Measurements from ENCODE around the gene PNMA8A. TPM values are rescaled to one million over a fixed set of nuclear protein-coding genes. Genes with fewer than 3 reads are reported as not detected.

The PNMA8A gene
- total and polyA plus RNA-seq, 7 donors, result 1.5 to 8.4 (median 5.3) TPM; not detected in 2

DNA sequence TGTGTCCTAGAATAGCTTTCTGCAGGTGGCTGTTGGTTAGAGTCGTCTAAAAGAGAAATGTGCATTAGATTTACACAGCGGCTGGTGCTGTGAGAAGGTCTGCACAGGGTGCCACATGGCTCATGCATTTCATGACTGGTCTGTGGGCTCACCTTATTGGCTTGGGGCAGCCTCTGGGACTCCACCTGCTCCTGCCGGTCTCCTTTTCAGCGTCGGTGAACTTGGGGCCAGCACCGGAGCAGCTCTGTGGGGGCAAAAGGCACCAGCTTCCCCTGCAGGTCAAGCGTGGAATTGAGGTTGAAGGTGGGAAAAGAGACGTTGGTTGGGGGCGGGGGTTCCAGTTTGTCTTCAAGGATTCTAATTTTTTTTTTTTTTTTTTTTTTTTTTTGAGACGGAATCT lies 39.5 kb downstream of the PNMA8A start:
- TF ChIP-seq POLR2AphosphoS5 (IDR thresholded peaks at IDR 0.05), result no peak
- no peak for TF ChIP-seq POLR2A (IDR thresholded peaks at IDR 0.05)
- DNase-seq, result no peak
- no peaks in the 10 kb centered on the region for H3K9me3 ChIP-seq
- intact Hi-C loops (cut with DNase I), result no loop called here
- no peak overlapping the region for H3K4me3 ChIP-seq
- peaks cover 0 to 13% (median 6%) of the 10 kb centered on the region in 4 donors for H3K4me1 ChIP-seq
- WGBS, 2 donors, result 26 to 42% methylated on average over 10 of the region's 10 CpGs
- peaks cover 0 to 42% (median 16%) of the 10 kb centered on the region in 3 donors for H3K27me3 ChIP-seq
- H3K27ac ChIP-seq, result no peak overlapping the region
- no peaks in the 10 kb centered on the region for H3K36me3 ChIP-seq

DNA sequence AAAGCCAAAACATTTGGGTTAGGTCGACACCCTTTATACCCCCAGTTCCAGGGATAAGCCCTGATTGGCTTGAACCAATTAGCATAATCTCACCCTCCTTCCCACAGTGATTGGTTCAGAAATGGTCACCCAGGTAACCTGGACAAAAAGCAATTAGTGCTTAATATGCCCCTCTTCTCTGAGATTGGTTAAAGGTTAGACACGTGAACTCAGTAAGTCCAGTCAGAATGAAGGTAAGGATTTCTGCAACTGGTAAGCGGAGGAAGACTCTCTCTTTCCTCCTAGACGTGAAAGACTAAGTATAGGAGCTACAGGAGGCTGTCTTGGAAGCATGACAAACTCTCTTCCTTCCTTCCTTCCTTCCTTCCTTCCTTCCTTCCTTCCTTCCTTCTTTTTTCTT lies 41.4 kb downstream of the PNMA8A start:
- H3K36me3 ChIP-seq, result no peaks in the 10 kb centered on the region
- intact Hi-C loops (cut with DNase I), result no loop called here
- WGBS, 2 donors, result 59 to 70% methylated on average over 4 of the region's 4 CpGs

DNA sequence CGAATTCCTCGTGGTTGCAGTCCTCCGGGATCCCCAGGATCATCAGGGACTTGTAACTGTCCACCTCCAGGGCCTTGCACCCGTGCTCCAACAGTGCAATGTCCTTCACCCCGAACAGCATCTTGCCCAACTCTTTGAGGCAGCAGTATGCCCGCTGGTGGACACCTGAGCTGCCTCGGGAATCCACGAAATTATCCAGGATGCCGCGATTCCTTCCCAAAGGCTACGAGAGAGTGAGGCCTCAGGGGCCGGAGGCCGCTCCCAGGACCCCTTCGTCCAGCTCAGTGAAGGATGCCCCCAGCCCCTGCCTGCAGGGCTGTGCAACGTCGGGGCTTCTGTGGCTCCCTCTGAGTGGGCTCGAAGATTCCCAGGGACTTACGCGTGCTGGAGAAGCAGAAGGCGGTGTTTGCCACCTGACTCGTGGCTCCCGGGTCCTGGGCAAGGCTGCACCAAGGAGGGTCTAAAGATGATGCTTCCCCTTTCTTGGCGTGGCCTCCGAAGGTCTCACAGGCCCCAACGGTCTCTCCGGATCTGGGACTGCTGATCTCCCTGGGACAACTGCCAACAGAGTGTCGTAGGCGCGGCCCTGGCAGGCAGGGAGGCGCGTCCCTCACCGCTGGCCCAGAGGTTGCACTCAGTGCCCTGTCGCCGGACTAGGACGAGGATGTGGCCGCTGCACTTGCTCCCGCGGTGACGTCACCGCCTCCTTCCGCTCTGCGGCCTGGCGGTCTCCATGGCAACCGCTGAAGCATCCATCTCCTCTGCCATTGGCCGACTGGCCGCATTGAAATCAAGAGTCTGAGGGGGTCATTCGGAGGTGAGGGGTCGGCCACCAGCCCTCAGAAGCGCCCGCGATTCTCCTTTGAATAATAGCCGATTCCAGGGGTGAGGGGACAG lies 42.9 kb downstream of the PNMA8A start, which contains the start of gene PNMA8C:
Gene PNMA8C (minus strand): TSS at position 698 of the 897 bp plus-strand sequence. CDS start 577 bp downstream, at position 121.
- Histone ChIP-seq H3K27ac (peak within 1 kb of the TSS in 1 of 4 donors; percentile 9), H3K27me3 (peaks cover 0 to 56% (median 26%) of the 10 kb centered on the region in 3 donors), H3K36me3 (no peaks in the 10 kb centered on the region), H3K4me3 (peak within 1 kb of the TSS in 3 of 4 donors; percentile 6 to 38 (median 31)), H3K4me1 (peaks cover 0 to 24% (median 15%) of the 10 kb centered on the region in 4 donors), H3K9me3 (no peaks in the 10 kb centered on the region)
- intact Hi-C loops (cut with DNase I), result no loop called here
- TF ChIP-seq POLR2A (IDR thresholded peaks at IDR 0.05) (no peak), EP300 (IDR thresholded peaks at IDR 0.05) (no peak), POLR2AphosphoS5 (IDR thresholded peaks at IDR 0.05) (no peak)
- TF ChIP-seq, protein P1, sequence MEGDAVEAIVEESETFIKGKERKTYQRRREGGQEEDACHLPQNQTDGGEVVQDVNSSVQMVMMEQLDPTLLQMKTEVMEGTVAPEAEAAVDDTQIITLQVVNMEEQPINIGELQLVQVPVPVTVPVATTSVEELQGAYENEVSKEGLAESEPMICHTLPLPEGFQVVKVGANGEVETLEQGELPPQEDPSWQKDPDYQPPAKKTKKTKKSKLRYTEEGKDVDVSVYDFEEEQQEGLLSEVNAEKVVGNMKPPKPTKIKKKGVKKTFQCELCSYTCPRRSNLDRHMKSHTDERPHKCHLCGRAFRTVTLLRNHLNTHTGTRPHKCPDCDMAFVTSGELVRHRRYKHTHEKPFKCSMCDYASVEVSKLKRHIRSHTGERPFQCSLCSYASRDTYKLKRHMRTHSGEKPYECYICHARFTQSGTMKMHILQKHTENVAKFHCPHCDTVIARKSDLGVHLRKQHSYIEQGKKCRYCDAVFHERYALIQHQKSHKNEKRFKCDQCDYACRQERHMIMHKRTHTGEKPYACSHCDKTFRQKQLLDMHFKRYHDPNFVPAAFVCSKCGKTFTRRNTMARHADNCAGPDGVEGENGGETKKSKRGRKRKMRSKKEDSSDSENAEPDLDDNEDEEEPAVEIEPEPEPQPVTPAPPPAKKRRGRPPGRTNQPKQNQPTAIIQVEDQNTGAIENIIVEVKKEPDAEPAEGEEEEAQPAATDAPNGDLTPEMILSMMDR (IDR thresholded peaks at IDR 0.05), result no peak
- DNase-seq, result peak; percentile 82
- 28 to 29% methylated on average over 52 of the region's 52 CpGs for WGBS, 2 donors

More for the DNA sequence above, 41.4 kb downstream of the PNMA8A start:
- Histone ChIP-seq H3K9me3 (no peaks in the 10 kb centered on the region), H3K4me3 (no peak overlapping the region), H3K4me1 (peaks cover 0 to 24% (median 15%) of the 10 kb centered on the region in 4 donors), H3K27ac (no peak overlapping the region), H3K27me3 (peaks cover 0 to 55% (median 23%) of the 10 kb centered on the region in 3 donors)
- TF ChIP-seq, protein P1 (IDR thresholded peaks at IDR 0.05), result no peak
- TF ChIP-seq POLR2A (IDR thresholded peaks at IDR 0.05) (no peak), EP300 (IDR thresholded peaks at IDR 0.05) (no peak), POLR2AphosphoS5 (IDR thresholded peaks at IDR 0.05) (no peak)
- no peak for DNase-seq

DNA sequence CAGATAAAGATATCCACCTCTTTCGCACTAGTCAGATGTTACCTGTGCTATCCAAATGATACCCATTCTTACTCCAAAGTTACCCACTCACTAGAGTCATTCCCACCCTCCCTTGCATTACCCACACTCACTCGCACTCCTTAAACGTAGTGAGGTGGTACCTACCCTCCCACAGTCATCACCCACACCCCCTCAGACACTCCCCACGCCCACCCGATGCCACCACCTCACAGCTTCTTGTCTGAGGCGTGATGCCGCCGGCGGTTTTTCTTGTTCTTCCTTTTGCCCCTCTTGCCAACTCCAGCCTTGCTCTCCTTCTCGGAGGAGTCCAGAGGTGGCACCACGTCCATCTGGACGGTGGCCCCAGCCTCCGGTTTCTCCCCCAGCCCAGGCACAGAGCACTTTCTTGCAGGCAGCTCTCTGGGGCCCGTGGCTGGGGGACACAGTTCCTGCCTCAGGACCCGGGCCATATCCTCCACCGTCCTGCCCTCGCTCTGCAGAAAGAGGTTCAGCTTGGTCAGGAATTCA lies 43.8 kb downstream of the PNMA8A start:
- H3K4me3 ChIP-seq, result no peak overlapping the region
- intact Hi-C loops (cut with DNase I), result no loop called here
- H3K4me1 ChIP-seq, result peaks cover 0 to 24% (median 15%) of the 10 kb centered on the region in 4 donors
- no peak overlapping the region for H3K27ac ChIP-seq
- H3K36me3 ChIP-seq, result no peaks in the 10 kb centered on the region
- DNase-seq, result no peak
- no peaks in the 10 kb centered on the region for H3K9me3 ChIP-seq
- H3K27me3 ChIP-seq, result peaks cover 0 to 52% (median 19%) of the 10 kb centered on the region in 3 donors
- TF ChIP-seq POLR2A (IDR thresholded peaks at IDR 0.05) (no peak), EP300 (IDR thresholded peaks at IDR 0.05) (no peak), POLR2AphosphoS5 (IDR thresholded peaks at IDR 0.05) (no peak)
- TF ChIP-seq, protein P1 (IDR thresholded peaks at IDR 0.05), result no peak
- WGBS, 2 donors, result 73 to 83% methylated on average over 17 of the region's 17 CpGs

All from sigmoid colon (tissue), 7 donors.